ENCODE measurements around the gene NRG2.

NRG2 gene

GRCh38 chr5:139880416-139881142 lies 162.5 kb downstream of the NRG2 start:
- no peak for DNase-seq (ENCODE audit: low read depth in 2 of 2)

- DNase-seq (ENCODE audit: low read depth in 2 of 2), result no peak
Observed at GRCh38 chr5:139878093-139878492, 165.0 kb downstream of the NRG2 start.

- no peak for DNase-seq (ENCODE audit: low read depth in 2 of 2)
Observed at GRCh38 chr5:139877129-139877597, 165.9 kb downstream of the NRG2 start.

GRCh38 chr5:139875957-139876356 lies 167.1 kb downstream of the NRG2 start:
- no peak for DNase-seq (ENCODE audit: low read depth in 2 of 2)

- DNase-seq (ENCODE audit: low read depth in 2 of 2), result no peak
Observed at GRCh38 chr5:139872851-139873794, 170.0 kb downstream of the NRG2 start.

GRCh38 chr5:139872052-139872766 lies 170.9 kb downstream of the NRG2 start:
- no peak for DNase-seq (ENCODE audit: low read depth in 2 of 2)

GRCh38 chr5:139871614-139872013 lies 171.5 kb downstream of the NRG2 start:
- DNase-seq (ENCODE audit: low read depth in 2 of 2), result no peak

GRCh38 chr5:139870677-139871076 lies 172.4 kb downstream of the NRG2 start:
- no peak for DNase-seq (ENCODE audit: low read depth in 2 of 2)

GRCh38 chr5:139869042-139869790 lies 173.9 kb downstream of the NRG2 start:
- DNase-seq (ENCODE audit: low read depth in 2 of 2), result no peak

- no peak for DNase-seq (ENCODE audit: low read depth in 2 of 2)
Observed at GRCh38 chr5:139867581-139867980, 175.5 kb downstream of the NRG2 start.

- DNase-seq (ENCODE audit: low read depth in 2 of 2), result no peak
Observed at GRCh38 chr5:139867109-139867508, 176.0 kb downstream of the NRG2 start.

- DNase-seq (ENCODE audit: low read depth in 2 of 2), result no peak
Observed at GRCh38 chr5:139864716-139865483, 178.2 kb downstream of the NRG2 start.

- peak in 1 of 2 donors; percentile 7 for DNase-seq (ENCODE audit: low read depth in 2 of 2)
Observed at GRCh38 chr5:139863855-139864558, 179.1 kb downstream of the NRG2 start.

GRCh38 chr5:139863361-139863760 lies 179.7 kb downstream of the NRG2 start:
- DNase-seq (ENCODE audit: low read depth in 2 of 2), result no peak

- DNase-seq (ENCODE audit: low read depth in 2 of 2), result no peak
Observed at GRCh38 chr5:139862803-139863202, 180.3 kb downstream of the NRG2 start.

GRCh38 chr5:139862313-139862712 lies 180.8 kb downstream of the NRG2 start:
- no peak for DNase-seq (ENCODE audit: low read depth in 2 of 2)

- no peak for DNase-seq (ENCODE audit: low read depth in 2 of 2)
Observed at GRCh38 chr5:139861889-139862207, 181.3 kb downstream of the NRG2 start.

GRCh38 chr5:139861021-139861888 lies 181.8 kb downstream of the NRG2 start:
- no peak for DNase-seq (ENCODE audit: low read depth in 2 of 2)

GRCh38 chr5:139859013-139859412 lies 184.1 kb downstream of the NRG2 start:
- DNase-seq (ENCODE audit: low read depth in 2 of 2), result no peak

Data from stimulated activated CD8-positive, alpha-beta memory T cell treated with anti-CD3 and anti-CD28 coated beads, Interleukin-15, amount 100 ng/mL, for 4 hours (primary cell).